WTC11 (cell line): ENCODE results near the gene TNIP2. TPM values are rescaled to one million over a fixed set of nuclear protein-coding genes. Genes with fewer than 3 reads are reported as not detected.

Experiments used
- ATAC-seq: fragments of 200-7000 bp; cut with Tn5 transposase; 2 replicates; pipeline ENCODE4 v1.10.0; 2021; ENCODE audit warnings: mild to moderate bottlenecking, moderate library complexity
- CTCF ChIA-PET: fragments of 300-600 bp; sonication (Branson Sonifier 250); formaldehyde crosslinking; loops from one replicate; lab custom pipeline; 2021; ENCODE audit warnings: antibody characterized with exemption; lab: Charles Lee
- POLR2A ChIA-PET: fragments of 350-600 bp; sonication (Branson Sonifier 250); formaldehyde crosslinking; loops from one replicate; lab custom pipeline; 2021; ENCODE audit warnings: antibody characterized with exemption; lab: Charles Lee
- DNase-seq: peaks from one replicate; pipeline ENCODE4 v3.0.0; 2021; ENCODE audit warnings: low spot score
- H3K27ac Mint-ChIP-seq: 2 replicates; pipeline ENCODE4 v1.8.0; 2021; ENCODE audit warnings: mixed read lengths
- H3K27me3 Mint-ChIP-seq: 2 replicates; pipeline ENCODE4 v1.8.0; 2021; ENCODE audit warnings: low read depth, mild to moderate bottlenecking, moderate library complexity, mixed read lengths
- H3K36me3 Mint-ChIP-seq: 2 replicates; pipeline ENCODE4 v1.8.0; 2021; ENCODE audit warnings: mixed read lengths
- H3K4me1 Mint-ChIP-seq: 2 replicates; pipeline ENCODE4 v1.8.0; 2022; ENCODE audit warnings: mixed read lengths
- H3K4me3 Mint-ChIP-seq: 2 replicates; pipeline ENCODE4 v1.8.0; 2021; ENCODE audit warnings: mild to moderate bottlenecking, moderate library complexity, mixed read lengths
- H3K9me3 Mint-ChIP-seq: 2 replicates; pipeline ENCODE4 v1.8.0; 2021; ENCODE audit warnings: mixed read lengths
- ELF4 ChIP-seq: sonication (generic); formaldehyde crosslinking; IDR thresholded peaks from 2 replicates; pipeline ENCODE4 v1.8.1; 2022; ENCODE audit warnings: low read depth, mild to moderate bottlenecking, moderate library complexity, missing genetic modification reagents
- ESRRA ChIP-seq: sonication (generic); formaldehyde crosslinking; IDR thresholded peaks from 2 replicates; pipeline ENCODE4 v1.8.1; 2022; ENCODE audit warnings: mild to moderate bottlenecking, missing genetic modification reagents, borderline replicate concordance
- FOXJ3 ChIP-seq: sonication (generic); formaldehyde crosslinking; IDR thresholded peaks from 2 replicates; pipeline ENCODE4 v1.9.0; 2021; ENCODE audit warnings: missing genetic modification reagents, mild to moderate bottlenecking, borderline replicate concordance
- FOXK1 ChIP-seq: sonication (generic); formaldehyde crosslinking; IDR thresholded peaks from 2 replicates; pipeline ENCODE4 v1.8.0; 2022; ENCODE audit warnings: mild to moderate bottlenecking, moderate library complexity, missing genetic modification reagents
- FOXP1 ChIP-seq: sonication (generic); formaldehyde crosslinking; IDR thresholded peaks from 2 replicates; pipeline ENCODE4 v1.8.0; 2022; ENCODE audit warnings: missing genetic modification reagents, mild to moderate bottlenecking, moderate library complexity, borderline replicate concordance
- GABPB1 ChIP-seq: sonication (generic); formaldehyde crosslinking; IDR thresholded peaks from 2 replicates; pipeline ENCODE4 v1.8.1; 2023; ENCODE audit warnings: mild to moderate bottlenecking, missing genetic modification reagents
- GRHL2 ChIP-seq: fragments of 250-450 bp; sonication (Bioruptor Pico); IDR thresholded peaks from 2 replicates; pipeline ENCODE4 v1.8.0; 2022; ENCODE audit warnings: mild to moderate bottlenecking, moderate library complexity; ENCODE audit not compliant: insufficient replicate concordance, severe bottlenecking
- GTF2I ChIP-seq: fragments of 250-450 bp; sonication (Bioruptor Pico); conservative IDR thresholded peaks from 2 replicates; pipeline ENCODE4 v1.4.0; 2021; ENCODE audit warnings: mild to moderate bottlenecking
- IRF2 ChIP-seq: sonication (generic); formaldehyde crosslinking; IDR thresholded peaks from 2 replicates; pipeline ENCODE4 v1.8.0; 2022; ENCODE audit warnings: low read depth, missing genetic modification reagents, borderline replicate concordance
- NR2C2 ChIP-seq: sonication (generic); formaldehyde crosslinking; IDR thresholded peaks from 2 replicates; pipeline ENCODE4 v1.8.0; 2022; ENCODE audit warnings: mild to moderate bottlenecking, missing genetic modification reagents
- OVOL2 ChIP-seq: fragments of 250-450 bp; sonication (Bioruptor Pico); IDR thresholded peaks from 2 replicates; pipeline ENCODE4 v1.9.0; 2021; ENCODE audit warnings: mild to moderate bottlenecking, borderline replicate concordance
- RELA ChIP-seq: sonication (generic); formaldehyde crosslinking; IDR thresholded peaks from 2 replicates; pipeline ENCODE4 v1.8.1; 2022; ENCODE audit warnings: missing genetic modification reagents, mild to moderate bottlenecking, borderline replicate concordance
- RORB ChIP-seq: fragments of 250-450 bp; sonication (Bioruptor Pico); IDR thresholded peaks from 2 replicates; pipeline ENCODE4 v1.9.0; 2021; ENCODE audit warnings: mild to moderate bottlenecking
- SMAD4 ChIP-seq: sonication (generic); formaldehyde crosslinking; IDR thresholded peaks from 2 replicates; pipeline ENCODE4 v1.8.0; 2022; ENCODE audit warnings: mild to moderate bottlenecking, missing genetic modification reagents
- TCF7 ChIP-seq: sonication (generic); formaldehyde crosslinking; IDR thresholded peaks from 2 replicates; pipeline ENCODE4 v1.8.0; 2022; ENCODE audit warnings: mild to moderate bottlenecking, low read depth, missing genetic modification reagents, moderate library complexity
- TEAD1 ChIP-seq: sonication (generic); formaldehyde crosslinking; IDR thresholded peaks from 2 replicates; pipeline ENCODE4 v1.8.0; 2022; ENCODE audit warnings: mild to moderate bottlenecking, missing genetic modification reagents
- TEAD4 ChIP-seq: sonication (generic); formaldehyde crosslinking; IDR thresholded peaks from 2 replicates; pipeline ENCODE4 v1.8.0; 2022; ENCODE audit warnings: mild to moderate bottlenecking, missing genetic modification reagents
- ZBTB21 ChIP-seq: sonication (generic); formaldehyde crosslinking; IDR thresholded peaks from 2 replicates; pipeline ENCODE4 v1.8.1; 2023; ENCODE audit warnings: mild to moderate bottlenecking, missing genetic modification reagents, borderline replicate concordance
- ZNF232 ChIP-seq: sonication (generic); formaldehyde crosslinking; IDR thresholded peaks from 2 replicates; pipeline ENCODE4 v1.8.0; 2022; ENCODE audit warnings: mild to moderate bottlenecking, missing genetic modification reagents
- ZNF423 ChIP-seq: fragments of 250-450 bp; sonication (Bioruptor Pico); IDR thresholded peaks from 2 replicates; pipeline ENCODE4 v2.1.2; 2022; ENCODE audit warnings: mild to moderate bottlenecking, moderate library complexity
- total RNA-seq: library from RNA; stranded (reverse); gene quantifications from 3 replicates; pipeline ENCODE4 v1.2.3, GENCODE V29; 2021
- TF ChIP-seq, protein P1 (sequence below): fragments of 250-450 bp; sonication (Bioruptor Pico); IDR thresholded peaks from 2 replicates; pipeline ENCODE4 v1.9.0; 2021; ENCODE audit warnings: mild to moderate bottlenecking
- TF ChIP-seq, protein P2 (sequence below): sonication (generic); formaldehyde crosslinking; IDR thresholded peaks from 2 replicates; pipeline ENCODE4 v1.8.1; 2022; ENCODE audit warnings: mild to moderate bottlenecking, moderate library complexity, missing genetic modification reagents
- TF ChIP-seq, protein P3 (sequence below): sonication (generic); formaldehyde crosslinking; IDR thresholded peaks from 2 replicates; pipeline ENCODE4 v1.8.1; 2023; ENCODE audit warnings: mild to moderate bottlenecking, missing genetic modification reagents, moderate library complexity
- TF ChIP-seq, protein P4 (sequence below): sonication (generic); formaldehyde crosslinking; IDR thresholded peaks from 2 replicates; pipeline ENCODE4 v1.8.1; 2023; ENCODE audit warnings: mild to moderate bottlenecking, missing genetic modification reagents
- TF ChIP-seq, protein P5 (sequence below): sonication (generic); formaldehyde crosslinking; IDR thresholded peaks from 2 replicates; pipeline ENCODE4 v1.8.0; 2022; ENCODE audit warnings: mild to moderate bottlenecking, missing genetic modification reagents
- TF ChIP-seq, protein P6 (sequence below): sonication (generic); formaldehyde crosslinking; IDR thresholded peaks from 2 replicates; pipeline ENCODE4 v1.8.1; 2023; ENCODE audit warnings: mild to moderate bottlenecking, missing genetic modification reagents, moderate library complexity
- TF ChIP-seq, protein P7 (sequence below): sonication (generic); formaldehyde crosslinking; IDR thresholded peaks from 2 replicates; pipeline ENCODE4 v1.8.1; 2022; ENCODE audit warnings: low read depth, missing genetic modification reagents, borderline replicate concordance

Gene TNIP2
- total RNA-seq, 1 experiment from 2014 or later = 44.4 TPM

DNA sequence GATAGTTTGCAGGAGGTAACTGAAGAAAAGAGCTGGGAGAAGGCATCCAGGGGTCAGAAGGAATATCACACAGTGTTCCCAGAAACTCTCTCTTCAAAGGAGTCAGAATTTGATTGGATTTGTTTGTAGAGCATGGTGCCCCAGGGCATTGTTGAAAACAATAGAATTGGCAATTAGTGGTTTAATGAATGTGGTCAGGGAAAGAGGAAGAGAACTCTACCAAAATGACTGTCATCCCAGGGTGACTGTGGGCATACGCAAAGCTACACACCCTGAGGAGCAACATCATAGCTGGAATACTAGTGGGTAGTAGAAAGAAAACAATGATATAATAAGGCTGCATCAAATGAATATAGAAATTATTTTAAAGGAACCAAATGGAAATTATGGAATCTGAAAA is 21.5 kb downstream of the TNIP2 start:
- DNase-seq = no peak
- H3K4me3 Mint-ChIP-seq = no peak overlapping the region
- H3K4me1 Mint-ChIP-seq = no peaks in the 10 kb centered on the region
- H3K9me3 Mint-ChIP-seq = peaks cover 26% of the 10 kb centered on the region
- no peak for ATAC-seq
- H3K27me3 Mint-ChIP-seq = no peaks in the 10 kb centered on the region
- TF ChIP-seq, protein P1, sequence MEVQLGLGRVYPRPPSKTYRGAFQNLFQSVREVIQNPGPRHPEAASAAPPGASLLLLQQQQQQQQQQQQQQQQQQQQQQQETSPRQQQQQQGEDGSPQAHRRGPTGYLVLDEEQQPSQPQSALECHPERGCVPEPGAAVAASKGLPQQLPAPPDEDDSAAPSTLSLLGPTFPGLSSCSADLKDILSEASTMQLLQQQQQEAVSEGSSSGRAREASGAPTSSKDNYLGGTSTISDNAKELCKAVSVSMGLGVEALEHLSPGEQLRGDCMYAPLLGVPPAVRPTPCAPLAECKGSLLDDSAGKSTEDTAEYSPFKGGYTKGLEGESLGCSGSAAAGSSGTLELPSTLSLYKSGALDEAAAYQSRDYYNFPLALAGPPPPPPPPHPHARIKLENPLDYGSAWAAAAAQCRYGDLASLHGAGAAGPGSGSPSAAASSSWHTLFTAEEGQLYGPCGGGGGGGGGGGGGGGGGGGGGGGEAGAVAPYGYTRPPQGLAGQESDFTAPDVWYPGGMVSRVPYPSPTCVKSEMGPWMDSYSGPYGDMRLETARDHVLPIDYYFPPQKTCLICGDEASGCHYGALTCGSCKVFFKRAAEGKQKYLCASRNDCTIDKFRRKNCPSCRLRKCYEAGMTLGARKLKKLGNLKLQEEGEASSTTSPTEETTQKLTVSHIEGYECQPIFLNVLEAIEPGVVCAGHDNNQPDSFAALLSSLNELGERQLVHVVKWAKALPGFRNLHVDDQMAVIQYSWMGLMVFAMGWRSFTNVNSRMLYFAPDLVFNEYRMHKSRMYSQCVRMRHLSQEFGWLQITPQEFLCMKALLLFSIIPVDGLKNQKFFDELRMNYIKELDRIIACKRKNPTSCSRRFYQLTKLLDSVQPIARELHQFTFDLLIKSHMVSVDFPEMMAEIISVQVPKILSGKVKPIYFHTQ = no peak
- TF ChIP-seq FOXJ3 (CRISPR knock-in tag) (no peak), TCF7 (CRISPR knock-in tag) (no peak), ELF4 (CRISPR knock-in tag) (no peak), TEAD4 (no peak), IRF2 (no peak), TEAD1 (CRISPR knock-in tag) (no peak), ESRRA (CRISPR knock-in tag) (no peak), NR2C2 (CRISPR knock-in tag) (no peak)
- TF ChIP-seq, protein P2, sequence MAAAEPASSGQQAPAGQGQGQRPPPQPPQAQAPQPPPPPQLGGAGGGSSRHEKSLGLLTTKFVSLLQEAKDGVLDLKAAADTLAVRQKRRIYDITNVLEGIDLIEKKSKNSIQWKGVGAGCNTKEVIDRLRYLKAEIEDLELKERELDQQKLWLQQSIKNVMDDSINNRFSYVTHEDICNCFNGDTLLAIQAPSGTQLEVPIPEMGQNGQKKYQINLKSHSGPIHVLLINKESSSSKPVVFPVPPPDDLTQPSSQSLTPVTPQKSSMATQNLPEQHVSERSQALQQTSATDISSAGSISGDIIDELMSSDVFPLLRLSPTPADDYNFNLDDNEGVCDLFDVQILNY (CRISPR knock-in tag) = no peak
- TF ChIP-seq, protein P3, sequence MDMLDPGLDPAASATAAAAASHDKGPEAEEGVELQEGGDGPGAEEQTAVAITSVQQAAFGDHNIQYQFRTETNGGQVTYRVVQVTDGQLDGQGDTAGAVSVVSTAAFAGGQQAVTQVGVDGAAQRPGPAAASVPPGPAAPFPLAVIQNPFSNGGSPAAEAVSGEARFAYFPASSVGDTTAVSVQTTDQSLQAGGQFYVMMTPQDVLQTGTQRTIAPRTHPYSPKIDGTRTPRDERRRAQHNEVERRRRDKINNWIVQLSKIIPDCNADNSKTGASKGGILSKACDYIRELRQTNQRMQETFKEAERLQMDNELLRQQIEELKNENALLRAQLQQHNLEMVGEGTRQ (CRISPR knock-in tag) = no peak
- CTCF ChIA-PET = interaction anchor here (0.8 kb wide), 1 partner anchor 242 kb away, joined by 3 read pairs; no protein-coding TSS in a partner anchor
- no peak overlapping the region for H3K27ac Mint-ChIP-seq
- peaks cover 27% of the 10 kb centered on the region for H3K36me3 Mint-ChIP-seq
- POLR2A ChIA-PET = no interaction called here

DNA sequence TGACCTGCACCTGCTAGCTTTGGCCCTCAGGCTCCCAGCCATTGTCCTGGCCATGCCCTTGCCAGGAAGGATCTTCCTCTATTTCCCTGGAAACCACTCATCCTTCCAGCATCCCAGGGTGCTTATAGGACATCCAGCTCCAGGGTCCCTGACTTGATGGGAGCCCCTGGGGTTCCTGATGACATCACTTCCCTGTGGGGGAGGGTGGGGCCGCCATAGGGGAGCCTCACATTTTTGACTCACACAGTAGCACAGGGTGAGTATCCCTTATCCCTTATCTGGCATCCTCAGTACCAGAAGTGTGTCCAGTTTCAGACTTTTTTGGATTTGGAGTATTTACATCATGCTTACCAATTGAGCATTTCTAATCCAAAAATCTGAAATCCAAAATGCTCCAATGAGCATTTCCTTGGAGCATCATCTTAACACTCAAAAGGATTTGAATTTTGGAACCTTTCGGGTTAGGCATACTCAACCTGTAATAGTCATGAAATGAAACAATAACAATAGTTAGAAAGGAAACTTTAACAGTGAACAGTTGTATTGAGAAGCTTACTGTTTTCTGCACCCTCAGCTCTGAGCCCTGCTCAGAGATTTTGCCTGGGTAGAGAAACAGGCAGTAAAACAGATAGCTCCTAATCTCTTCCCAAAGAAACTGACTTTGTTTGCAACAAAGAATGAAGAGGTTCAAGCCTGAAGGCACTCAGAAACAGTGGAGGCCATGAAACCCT is 22.1 kb downstream of the TNIP2 start:
- Mint-ChIP-seq H3K4me3 (no peak overlapping the region), H3K27me3 (no peaks in the 10 kb centered on the region), H3K4me1 (no peaks in the 10 kb centered on the region), H3K9me3 (peaks cover 21% of the 10 kb centered on the region), H3K36me3 (peaks cover 33% of the 10 kb centered on the region), H3K27ac (no peak overlapping the region)
- TF ChIP-seq, protein P4, sequence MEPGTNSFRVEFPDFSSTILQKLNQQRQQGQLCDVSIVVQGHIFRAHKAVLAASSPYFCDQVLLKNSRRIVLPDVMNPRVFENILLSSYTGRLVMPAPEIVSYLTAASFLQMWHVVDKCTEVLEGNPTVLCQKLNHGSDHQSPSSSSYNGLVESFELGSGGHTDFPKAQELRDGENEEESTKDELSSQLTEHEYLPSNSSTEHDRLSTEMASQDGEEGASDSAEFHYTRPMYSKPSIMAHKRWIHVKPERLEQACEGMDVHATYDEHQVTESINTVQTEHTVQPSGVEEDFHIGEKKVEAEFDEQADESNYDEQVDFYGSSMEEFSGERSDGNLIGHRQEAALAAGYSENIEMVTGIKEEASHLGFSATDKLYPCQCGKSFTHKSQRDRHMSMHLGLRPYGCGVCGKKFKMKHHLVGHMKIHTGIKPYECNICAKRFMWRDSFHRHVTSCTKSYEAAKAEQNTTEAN (CRISPR knock-in tag) = no peak
- no peak for TF ChIP-seq ELF4 (CRISPR knock-in tag)
- no peak for TF ChIP-seq TEAD1 (CRISPR knock-in tag)
- TF ChIP-seq TCF7 (CRISPR knock-in tag) = no peak
- TF ChIP-seq ZNF232 = no peak
- no peak for TF ChIP-seq GABPB1
- TF ChIP-seq ZBTB21 = no peak
- no peak for TF ChIP-seq RELA (CRISPR knock-in tag)
- no peak for TF ChIP-seq OVOL2 (CRISPR knock-in tag)
- TF ChIP-seq GRHL2 (CRISPR knock-in tag) = no peak
- no peak for TF ChIP-seq ZNF423
- TF ChIP-seq RORB (CRISPR knock-in tag) = no peak
- TF ChIP-seq FOXP1 (CRISPR knock-in tag) = no peak
- TF ChIP-seq, protein P5, sequence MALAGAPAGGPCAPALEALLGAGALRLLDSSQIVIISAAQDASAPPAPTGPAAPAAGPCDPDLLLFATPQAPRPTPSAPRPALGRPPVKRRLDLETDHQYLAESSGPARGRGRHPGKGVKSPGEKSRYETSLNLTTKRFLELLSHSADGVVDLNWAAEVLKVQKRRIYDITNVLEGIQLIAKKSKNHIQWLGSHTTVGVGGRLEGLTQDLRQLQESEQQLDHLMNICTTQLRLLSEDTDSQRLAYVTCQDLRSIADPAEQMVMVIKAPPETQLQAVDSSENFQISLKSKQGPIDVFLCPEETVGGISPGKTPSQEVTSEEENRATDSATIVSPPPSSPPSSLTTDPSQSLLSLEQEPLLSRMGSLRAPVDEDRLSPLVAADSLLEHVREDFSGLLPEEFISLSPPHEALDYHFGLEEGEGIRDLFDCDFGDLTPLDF (CRISPR knock-in tag) = no peak
- TF ChIP-seq, protein P6, sequence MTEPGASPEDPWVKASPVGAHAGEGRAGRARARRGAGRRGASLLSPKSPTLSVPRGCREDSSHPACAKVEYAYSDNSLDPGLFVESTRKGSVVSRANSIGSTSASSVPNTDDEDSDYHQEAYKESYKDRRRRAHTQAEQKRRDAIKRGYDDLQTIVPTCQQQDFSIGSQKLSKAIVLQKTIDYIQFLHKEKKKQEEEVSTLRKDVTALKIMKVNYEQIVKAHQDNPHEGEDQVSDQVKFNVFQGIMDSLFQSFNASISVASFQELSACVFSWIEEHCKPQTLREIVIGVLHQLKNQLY (CRISPR knock-in tag) = no peak
- TF ChIP-seq SMAD4 (CRISPR knock-in tag) = no peak
- TF ChIP-seq GTF2I (CRISPR knock-in tag) = no peak
- TF ChIP-seq FOXK1 (CRISPR knock-in tag) = no peak
- TF ChIP-seq, protein P7, sequence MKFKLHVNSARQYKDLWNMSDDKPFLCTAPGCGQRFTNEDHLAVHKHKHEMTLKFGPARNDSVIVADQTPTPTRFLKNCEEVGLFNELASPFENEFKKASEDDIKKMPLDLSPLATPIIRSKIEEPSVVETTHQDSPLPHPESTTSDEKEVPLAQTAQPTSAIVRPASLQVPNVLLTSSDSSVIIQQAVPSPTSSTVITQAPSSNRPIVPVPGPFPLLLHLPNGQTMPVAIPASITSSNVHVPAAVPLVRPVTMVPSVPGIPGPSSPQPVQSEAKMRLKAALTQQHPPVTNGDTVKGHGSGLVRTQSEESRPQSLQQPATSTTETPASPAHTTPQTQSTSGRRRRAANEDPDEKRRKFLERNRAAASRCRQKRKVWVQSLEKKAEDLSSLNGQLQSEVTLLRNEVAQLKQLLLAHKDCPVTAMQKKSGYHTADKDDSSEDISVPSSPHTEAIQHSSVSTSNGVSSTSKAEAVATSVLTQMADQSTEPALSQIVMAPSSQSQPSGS (CRISPR knock-in tag) = no peak
- no peak for ATAC-seq
- CTCF ChIA-PET = interaction anchor here (0.8 kb wide), 1 partner anchor 242 kb away, joined by 3 read pairs; no protein-coding TSS in a partner anchor
- POLR2A ChIA-PET = no interaction called here
- no peak for DNase-seq
